Karpas-422 (cell line): ENCODE data around the gene NFS1. TPM values are rescaled to one million over a fixed set of nuclear protein-coding genes. Genes with fewer than 3 reads are reported as not detected.

Experiments used
- DNase-seq: peaks from one replicate; pipeline ENCODE4 v3.0.0-alpha.2; 2015
- H2AFZ ChIP-seq: fragments of 200-600 bp; sonication (generic); 2 replicates; pipeline ENCODE4 v1.6.1; 2014; ENCODE audit warnings: antibody characterized with exemption, low read length, mixed read lengths
- H3K27ac ChIP-seq: fragments of 200-600 bp; sonication (generic); 2 replicates; pipeline ENCODE4 v1.5.1; 2014; ENCODE audit warnings: mild to moderate bottlenecking, low read length, moderate library complexity
- H3K27me3 ChIP-seq: fragments of 200-600 bp; sonication (generic); 2 replicates; pipeline ENCODE4 v1.6.1; 2014; ENCODE audit warnings: low read length, mixed read lengths
- H3K36me3 ChIP-seq: fragments of 200-600 bp; sonication (generic); 2 replicates; pipeline ENCODE4 v1.6.1; 2014; ENCODE audit warnings: low read length, mixed read lengths; ENCODE audit not compliant: insufficient read depth
- H3K4me1 ChIP-seq: fragments of 200-600 bp; sonication (generic); 2 replicates; pipeline ENCODE4 v1.6.1; 2014; ENCODE audit warnings: mild to moderate bottlenecking, low read length, mixed read lengths
- H3K4me2 ChIP-seq: fragments of 200-600 bp; sonication (generic); 2 replicates; pipeline ENCODE4 v1.6.1; 2014; ENCODE audit warnings: low read length, low read depth, mild to moderate bottlenecking; ENCODE audit not compliant: poor library complexity, severe bottlenecking
- H3K4me3 ChIP-seq: fragments of 200-600 bp; sonication (generic); 2 replicates; pipeline ENCODE4 v1.5.1; 2014; ENCODE audit warnings: mild to moderate bottlenecking, antibody characterized with exemption, low read length, mixed read lengths
- H3K79me2 ChIP-seq: fragments of 200-600 bp; sonication (generic); 2 replicates; pipeline ENCODE4 v1.6.1; 2014; ENCODE audit warnings: mild to moderate bottlenecking, low read length, mixed read lengths
- H3K9ac ChIP-seq: fragments of 200-600 bp; sonication (generic); 2 replicates; pipeline ENCODE4 v1.6.0; 2014; ENCODE audit warnings: low read length
- H3K9me2 ChIP-seq: fragments of 200-600 bp; sonication (generic), shearing (Covaris generic); replicated peaks from 2 replicates; pipeline ENCODE4 v1.6.0; 2014; ENCODE audit warnings: mild to moderate bottlenecking, low read length, moderate library complexity; ENCODE audit not compliant: insufficient read depth
- H3K9me3 ChIP-seq: fragments of 300-700, 200-600 bp; sonication (generic); 2 replicates; pipeline ENCODE4 v1.6.1; 2014; ENCODE audit warnings: low read length, mixed read lengths
- H4K20me1 ChIP-seq: fragments of 200-600 bp; sonication (generic); 2 replicates; pipeline ENCODE4 v1.6.1; 2014; ENCODE audit warnings: mild to moderate bottlenecking, antibody characterized with exemption, low read length, low read depth; ENCODE audit not compliant: insufficient read depth
- total RNA-seq: library from RNA; depleted of rRNA; stranded (reverse); fragments of >200 nt; shearing (Covaris generic); gene quantifications from 2 replicates; pipeline ENCODE4 v1.2.3, GENCODE V29; 2014; ENCODE audit warnings: low replicate concordance

NFS1 gene
- total RNA-seq, 1 experiment from 2014 or later = 62.6 TPM

DNA sequence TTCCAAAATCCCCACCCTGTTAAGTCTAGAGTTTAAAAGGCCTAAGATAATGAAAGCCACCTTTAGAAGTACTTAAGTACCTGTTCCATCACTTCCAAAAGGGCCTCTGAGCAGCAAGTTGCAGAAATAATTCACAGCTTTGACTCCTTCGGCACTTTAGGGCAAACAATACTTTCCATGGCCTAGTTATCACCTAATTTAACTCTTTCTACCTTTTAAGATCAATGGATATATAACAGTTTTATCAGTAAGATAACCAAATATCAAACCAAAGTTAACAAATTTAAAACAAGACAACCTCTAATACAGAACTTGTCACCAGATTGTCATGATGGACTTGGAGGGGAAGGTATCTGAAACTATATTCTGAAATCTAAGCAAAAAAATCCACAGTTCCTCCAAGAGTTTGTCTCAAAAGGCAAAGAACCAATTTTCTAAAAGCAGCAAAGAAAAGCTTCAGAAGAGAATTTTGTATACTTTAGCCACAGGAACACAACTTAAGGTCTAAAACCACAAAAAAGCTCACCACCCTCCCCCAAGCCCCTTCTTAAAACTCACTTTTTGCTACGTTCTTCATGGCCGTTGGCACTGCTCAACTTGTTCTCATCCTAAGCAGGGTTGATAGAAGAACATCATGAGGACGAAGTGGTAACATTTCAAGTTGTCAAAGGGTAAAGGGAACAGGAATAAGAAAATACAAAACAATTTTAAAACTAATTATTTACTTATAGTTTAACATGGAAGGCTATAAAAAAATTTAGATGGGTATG lies 39.4 kb upstream of the NFS1 start:
- Histone ChIP-seq H4K20me1 (peaks cover 62% of the 10 kb centered on the region), H3K9me2 (no peaks in the 10 kb centered on the region), H3K4me2 (no peak overlapping the region), H3K79me2 (peaks cover 79% of the 10 kb centered on the region), H3K4me1 (peaks cover 49% of the 10 kb centered on the region), H3K36me3 (peaks cover 62% of the 10 kb centered on the region), H3K27ac (no peak overlapping the region), H3K9me3 (no peaks in the 10 kb centered on the region), H2AFZ (no peak overlapping the region), H3K9ac (no peak overlapping the region), H3K4me3 (no peak overlapping the region), H3K27me3 (no peaks in the 10 kb centered on the region)
- DNase-seq = no peak

DNA sequence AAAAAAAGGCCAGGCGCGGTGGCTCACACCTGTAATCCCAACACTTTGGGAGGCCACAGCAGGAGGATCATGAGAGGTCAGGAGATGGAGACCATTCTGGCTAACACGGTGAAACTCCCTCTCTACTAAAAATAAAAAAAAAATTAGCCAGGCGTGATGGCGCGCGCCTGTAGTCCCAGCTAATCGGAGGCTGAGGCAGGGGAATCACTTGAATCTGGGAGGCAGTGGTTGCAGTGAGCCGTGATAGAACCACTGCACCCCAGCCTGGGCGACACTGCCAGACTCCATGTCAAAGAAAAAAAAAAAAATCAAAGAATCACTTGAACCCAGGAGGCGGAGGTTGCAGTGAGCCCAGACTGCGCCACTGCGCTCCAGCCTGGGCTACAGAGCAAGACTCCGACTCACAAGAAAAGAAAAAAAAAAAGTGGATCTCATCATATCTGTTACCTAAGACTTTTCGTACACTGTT lies 38.7 kb upstream of the NFS1 start:
- peaks cover 69% of the 10 kb centered on the region for H4K20me1 ChIP-seq
- no peaks in the 10 kb centered on the region for H3K9me3 ChIP-seq
- H2AFZ ChIP-seq = no peak overlapping the region
- H3K27ac ChIP-seq = no peak overlapping the region
- H3K4me1 ChIP-seq = peaks cover 42% of the 10 kb centered on the region
- no peak overlapping the region for H3K9ac ChIP-seq
- no peak overlapping the region for H3K4me2 ChIP-seq
- no peaks in the 10 kb centered on the region for H3K27me3 ChIP-seq
- no peak for DNase-seq
- H3K9me2 ChIP-seq = no peaks in the 10 kb centered on the region
- H3K36me3 ChIP-seq = peaks cover 66% of the 10 kb centered on the region
- no peak overlapping the region for H3K4me3 ChIP-seq
- peaks cover 86% of the 10 kb centered on the region for H3K79me2 ChIP-seq

DNA sequence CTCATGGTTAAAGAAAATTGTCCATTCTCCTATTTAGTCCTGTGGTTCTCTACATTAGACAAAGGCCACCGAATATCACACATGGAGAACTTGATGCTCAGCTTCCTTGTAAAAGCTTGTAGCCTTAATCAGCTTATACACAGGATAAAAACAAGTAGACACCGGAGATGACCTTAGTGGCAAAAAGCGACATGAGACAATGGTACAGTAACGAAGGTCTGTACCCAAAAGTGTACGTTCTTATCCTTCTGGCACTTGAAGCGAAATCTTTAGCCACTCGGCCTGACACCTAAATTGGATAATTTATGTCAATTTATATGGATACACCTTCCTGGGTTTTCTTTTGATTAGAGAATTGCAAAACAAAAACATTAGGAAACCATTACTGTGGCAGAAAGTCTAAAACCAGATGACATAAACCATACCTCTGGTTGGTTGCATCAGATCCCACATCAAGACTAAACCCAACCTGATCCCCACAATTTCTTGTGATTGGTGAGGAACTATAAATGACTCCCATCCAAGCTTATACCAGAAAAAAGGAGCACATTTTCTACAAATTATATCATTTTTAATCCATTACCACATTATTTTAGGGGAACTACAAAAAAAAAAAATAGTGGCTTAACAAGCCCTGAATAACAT lies 36.8 kb upstream of the NFS1 start:
- DNase-seq = no peak
- no peaks in the 10 kb centered on the region for H3K9me2 ChIP-seq
- H3K36me3 ChIP-seq = peaks cover 81% of the 10 kb centered on the region
- no peak overlapping the region for H3K4me2 ChIP-seq
- peaks cover 83% of the 10 kb centered on the region for H4K20me1 ChIP-seq
- peaks cover 40% of the 10 kb centered on the region for H3K4me1 ChIP-seq
- H3K27ac ChIP-seq = no peak overlapping the region
- no peak overlapping the region for H3K4me3 ChIP-seq
- H3K27me3 ChIP-seq = no peaks in the 10 kb centered on the region
- no peak overlapping the region for H2AFZ ChIP-seq
- no peaks in the 10 kb centered on the region for H3K9me3 ChIP-seq
- H3K79me2 ChIP-seq = peaks cover 95% of the 10 kb centered on the region
- H3K9ac ChIP-seq = no peak overlapping the region

DNA sequence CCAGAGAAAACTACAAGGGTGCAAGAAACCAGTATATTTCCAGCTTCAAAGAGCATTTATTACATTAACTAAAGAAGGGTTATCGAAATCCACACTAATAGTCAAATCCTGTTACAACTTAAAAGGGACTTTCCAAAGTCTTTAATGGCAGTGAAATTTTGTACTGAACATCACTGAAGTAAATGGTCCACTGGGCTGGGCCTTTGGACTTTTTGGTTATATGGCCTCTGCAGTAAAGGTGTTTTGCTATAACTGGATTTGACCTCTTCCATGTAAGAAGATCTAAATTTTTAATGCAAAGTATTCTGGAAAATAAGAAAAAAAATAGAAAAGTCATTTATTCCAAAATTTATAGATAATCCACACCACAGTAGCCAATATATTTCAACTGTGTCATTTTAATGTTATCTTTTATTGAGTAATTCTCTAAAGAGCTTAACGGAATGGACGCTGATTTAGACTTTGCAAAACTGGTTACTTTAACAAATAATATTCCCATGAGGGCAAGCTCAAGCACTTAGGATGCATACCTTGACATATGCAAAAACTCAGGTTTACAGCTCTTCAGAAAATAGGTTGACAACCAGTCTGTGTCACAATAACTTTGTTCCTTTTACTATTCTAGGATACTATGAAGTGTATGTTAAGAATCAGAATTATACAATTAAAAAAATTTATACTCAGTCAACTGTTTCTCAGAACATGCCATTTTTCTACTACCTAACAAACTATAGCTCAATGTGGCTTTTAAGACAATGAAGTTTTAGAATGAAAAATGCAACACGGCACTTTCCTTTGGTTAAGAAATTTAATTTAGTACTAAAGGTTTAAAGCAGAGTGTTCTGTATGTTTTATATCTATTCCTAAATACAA lies 35.9 kb upstream of the NFS1 start:
- peaks cover 85% of the 10 kb centered on the region for H4K20me1 ChIP-seq
- H2AFZ ChIP-seq = no peak overlapping the region
- H3K79me2 ChIP-seq = peaks cover 95% of the 10 kb centered on the region
- H3K4me3 ChIP-seq = no peak overlapping the region
- no peaks in the 10 kb centered on the region for H3K9me3 ChIP-seq
- H3K27me3 ChIP-seq = no peaks in the 10 kb centered on the region
- H3K27ac ChIP-seq = no peak overlapping the region
- H3K9ac ChIP-seq = no peak overlapping the region
- no peak for DNase-seq
- H3K36me3 ChIP-seq = peaks cover 82% of the 10 kb centered on the region
- H3K4me1 ChIP-seq = peaks cover 32% of the 10 kb centered on the region
- H3K4me2 ChIP-seq = no peak overlapping the region
- H3K9me2 ChIP-seq = no peaks in the 10 kb centered on the region

- Histone ChIP-seq H3K9me3 (no peaks in the 10 kb centered on the region), H3K9me2 (no peaks in the 10 kb centered on the region), H3K9ac (no peak overlapping the region), H3K4me2 (no peak overlapping the region), H3K79me2 (peaks cover 95% of the 10 kb centered on the region), H2AFZ (no peak overlapping the region), H3K27ac (no peak overlapping the region), H3K4me3 (no peak overlapping the region), H3K36me3 (peaks cover 82% of the 10 kb centered on the region), H3K27me3 (no peaks in the 10 kb centered on the region), H3K4me1 (peaks cover 25% of the 10 kb centered on the region), H4K20me1 (peaks cover 86% of the 10 kb centered on the region)
- no peak for DNase-seq
Observed at GRCh38 chr20:35734374-35734773, 35.2 kb upstream of the NFS1 start.

- Histone ChIP-seq H3K36me3 (peaks cover 75% of the 10 kb centered on the region), H2AFZ (no peak overlapping the region), H3K79me2 (peaks cover 91% of the 10 kb centered on the region), H4K20me1 (peaks cover 81% of the 10 kb centered on the region), H3K4me1 (peaks cover 14% of the 10 kb centered on the region; the same call in 1 of the 2 replicates), H3K4me2 (no peak overlapping the region), H3K9me3 (no peaks in the 10 kb centered on the region), H3K4me3 (no peak overlapping the region), H3K9ac (no peak overlapping the region), H3K27ac (no peak overlapping the region), H3K27me3 (no peaks in the 10 kb centered on the region), H3K9me2 (no peaks in the 10 kb centered on the region)
- no peak for DNase-seq
Observed at GRCh38 chr20:35732644-35732982, 33.5 kb upstream of the NFS1 start.

DNA sequence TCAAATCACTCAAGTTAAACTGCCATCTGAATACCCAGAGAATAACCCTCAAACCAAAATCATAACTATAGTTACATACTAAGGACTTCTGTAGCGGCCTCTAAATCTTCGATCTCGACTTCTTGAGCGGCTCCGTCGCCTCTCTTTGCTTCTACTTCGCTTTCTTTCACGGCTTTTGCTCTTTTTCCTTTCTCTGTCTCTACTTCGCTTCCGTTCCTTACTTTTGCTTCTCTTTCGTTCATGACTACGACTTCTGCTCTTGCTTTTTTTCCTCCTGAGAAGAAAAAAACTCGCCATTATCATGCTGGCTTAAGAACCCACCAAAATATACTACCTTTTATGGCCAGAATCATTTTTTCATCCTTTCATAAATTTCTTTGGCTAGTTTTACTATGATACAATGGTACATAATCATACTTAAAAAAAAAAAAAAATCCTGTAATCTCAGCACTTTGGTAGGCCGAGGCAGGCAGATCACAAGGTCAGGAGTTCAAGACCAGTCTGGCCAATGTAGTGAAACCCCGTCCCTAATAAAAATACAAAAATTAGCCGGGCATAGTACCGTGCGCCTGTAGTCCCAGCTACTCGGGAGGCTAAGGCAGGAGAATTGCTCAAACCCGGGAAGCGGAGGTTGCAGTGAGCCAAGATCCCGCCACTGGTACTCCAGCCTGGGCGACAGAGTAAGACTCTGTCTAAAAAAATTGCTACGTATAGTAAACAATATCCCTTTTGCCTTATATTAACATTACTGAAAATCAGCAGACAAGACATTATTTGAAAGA lies 32.9 kb upstream of the NFS1 start:
- Histone ChIP-seq H3K27ac (no peak overlapping the region), H3K27me3 (no peaks in the 10 kb centered on the region), H3K36me3 (peaks cover 78% of the 10 kb centered on the region), H3K4me3 (no peak overlapping the region), H3K4me1 (peaks cover 14% of the 10 kb centered on the region; the same call in 1 of the 2 replicates), H3K9ac (no peak overlapping the region), H3K4me2 (no peak overlapping the region), H3K9me3 (no peaks in the 10 kb centered on the region), H4K20me1 (peaks cover 81% of the 10 kb centered on the region), H3K9me2 (no peaks in the 10 kb centered on the region), H3K79me2 (peaks cover 91% of the 10 kb centered on the region), H2AFZ (no peak overlapping the region)
- DNase-seq = no peak
